UCSD-AML1 (cell line): ENCODE measurements around the gene SMU1.

Experiments used
- DNase-seq: peaks from one replicate; lab custom pipeline; 2025; ENCODE audit not compliant: unreplicated experiment; lab: John Stamatoyannopoulos, UW

SMU1 gene

GRCh38 chr9:33076046-33077004, at the start of gene SMU1:
SMU1 (minus strand) TSS chr9:33076674; CDS start chr9:33076608, 66 bp downstream.
- DNase-seq = peak; percentile 97

- DNase-seq = no peak
Observed at GRCh38 chr9:33125461-33125860, 49.0 kb upstream of the SMU1 start.

- no peak for DNase-seq
Observed at GRCh38 chr9:33124751-33125381, 48.4 kb upstream of the SMU1 start.

- no peak for DNase-seq
Observed at GRCh38 chr9:33124046-33124445, 47.6 kb upstream of the SMU1 start.

GRCh38 chr9:33123407-33124031, 47.0 kb upstream of the SMU1 start:
- no peak for DNase-seq

GRCh38 chr9:33120620-33121019, 44.1 kb upstream of the SMU1 start:
- DNase-seq = no peak

- no peak for DNase-seq
Observed at GRCh38 chr9:33117796-33118195, 41.3 kb upstream of the SMU1 start.

- DNase-seq = no peak
Observed at GRCh38 chr9:33117306-33117705, 40.8 kb upstream of the SMU1 start.

- no peak for DNase-seq
Observed at GRCh38 chr9:33116860-33117259, 40.4 kb upstream of the SMU1 start.

GRCh38 chr9:33114746-33115145, 38.3 kb upstream of the SMU1 start:
- DNase-seq = no peak

GRCh38 chr9:33113799-33114547, 37.5 kb upstream of the SMU1 start:
- DNase-seq = no peak

- DNase-seq = no peak
Observed at GRCh38 chr9:33112094-33112493, 35.6 kb upstream of the SMU1 start.

GRCh38 chr9:33111631-33112030, 35.2 kb upstream of the SMU1 start:
- no peak for DNase-seq

- DNase-seq = no peak
Observed at GRCh38 chr9:33110686-33111085, 34.2 kb upstream of the SMU1 start.

- no peak for DNase-seq
Observed at GRCh38 chr9:33109850-33110595, 33.5 kb upstream of the SMU1 start.

GRCh38 chr9:33109097-33109496, 32.6 kb upstream of the SMU1 start:
- no peak for DNase-seq

GRCh38 chr9:33108472-33108871, 32.0 kb upstream of the SMU1 start:
- no peak for DNase-seq

- DNase-seq = no peak
Observed at GRCh38 chr9:33107762-33108161, 31.3 kb upstream of the SMU1 start.

GRCh38 chr9:33106827-33107621, 30.6 kb upstream of the SMU1 start:
- no peak for DNase-seq

- no peak for DNase-seq
Observed at GRCh38 chr9:33106372-33106771, 29.9 kb upstream of the SMU1 start.
